ENCODE data around the gene AP4S1. TPM values are rescaled to one million over a fixed set of nuclear protein-coding genes. Genes with fewer than 3 reads are reported as not detected.

AP4S1 gene
- total RNA-seq, 4 donors from 2014 or later, result 6.0 to 15.0 (median 10.5) TPM

DNA sequence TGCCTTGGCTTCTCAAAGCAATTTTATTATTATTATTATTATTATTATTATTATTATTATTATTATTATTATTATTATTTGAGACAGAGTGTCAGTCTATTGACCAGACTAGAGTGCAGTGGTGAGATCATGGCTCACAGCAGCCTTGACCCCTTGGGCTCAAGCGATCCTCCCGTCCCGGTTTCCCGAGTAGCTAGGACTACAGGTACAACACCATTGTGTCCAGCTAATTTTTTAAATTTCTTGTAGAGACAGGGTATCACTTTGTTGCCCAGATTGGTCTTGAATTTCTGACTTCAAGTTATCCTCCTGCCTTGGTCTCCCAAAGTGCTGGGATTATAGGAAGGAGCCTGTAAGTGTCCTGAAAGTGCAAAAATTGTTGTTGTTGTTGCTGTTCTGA is 11.6 kb upstream of the AP4S1 start:
- intact Hi-C loops (cut with DNase I; ENCODE audit: low total_unique reads), result no loop called here
- DNase-seq (ENCODE audit: low spot score in 2 of 2), result no peak
- TF ChIP-seq POLR2A (IDR thresholded peaks at IDR 0.05), result no peak
- TF ChIP-seq, protein P1, sequence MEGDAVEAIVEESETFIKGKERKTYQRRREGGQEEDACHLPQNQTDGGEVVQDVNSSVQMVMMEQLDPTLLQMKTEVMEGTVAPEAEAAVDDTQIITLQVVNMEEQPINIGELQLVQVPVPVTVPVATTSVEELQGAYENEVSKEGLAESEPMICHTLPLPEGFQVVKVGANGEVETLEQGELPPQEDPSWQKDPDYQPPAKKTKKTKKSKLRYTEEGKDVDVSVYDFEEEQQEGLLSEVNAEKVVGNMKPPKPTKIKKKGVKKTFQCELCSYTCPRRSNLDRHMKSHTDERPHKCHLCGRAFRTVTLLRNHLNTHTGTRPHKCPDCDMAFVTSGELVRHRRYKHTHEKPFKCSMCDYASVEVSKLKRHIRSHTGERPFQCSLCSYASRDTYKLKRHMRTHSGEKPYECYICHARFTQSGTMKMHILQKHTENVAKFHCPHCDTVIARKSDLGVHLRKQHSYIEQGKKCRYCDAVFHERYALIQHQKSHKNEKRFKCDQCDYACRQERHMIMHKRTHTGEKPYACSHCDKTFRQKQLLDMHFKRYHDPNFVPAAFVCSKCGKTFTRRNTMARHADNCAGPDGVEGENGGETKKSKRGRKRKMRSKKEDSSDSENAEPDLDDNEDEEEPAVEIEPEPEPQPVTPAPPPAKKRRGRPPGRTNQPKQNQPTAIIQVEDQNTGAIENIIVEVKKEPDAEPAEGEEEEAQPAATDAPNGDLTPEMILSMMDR (IDR thresholded peaks at IDR 0.05), result no peak
- 96 to 99% methylated on average over 4 of the region's 4 CpGs for WGBS, 2 donors
- H3K4me3 ChIP-seq (ENCODE audit: low read depth, poor library complexity, severe bottlenecking), result no peak overlapping the region

DNA sequence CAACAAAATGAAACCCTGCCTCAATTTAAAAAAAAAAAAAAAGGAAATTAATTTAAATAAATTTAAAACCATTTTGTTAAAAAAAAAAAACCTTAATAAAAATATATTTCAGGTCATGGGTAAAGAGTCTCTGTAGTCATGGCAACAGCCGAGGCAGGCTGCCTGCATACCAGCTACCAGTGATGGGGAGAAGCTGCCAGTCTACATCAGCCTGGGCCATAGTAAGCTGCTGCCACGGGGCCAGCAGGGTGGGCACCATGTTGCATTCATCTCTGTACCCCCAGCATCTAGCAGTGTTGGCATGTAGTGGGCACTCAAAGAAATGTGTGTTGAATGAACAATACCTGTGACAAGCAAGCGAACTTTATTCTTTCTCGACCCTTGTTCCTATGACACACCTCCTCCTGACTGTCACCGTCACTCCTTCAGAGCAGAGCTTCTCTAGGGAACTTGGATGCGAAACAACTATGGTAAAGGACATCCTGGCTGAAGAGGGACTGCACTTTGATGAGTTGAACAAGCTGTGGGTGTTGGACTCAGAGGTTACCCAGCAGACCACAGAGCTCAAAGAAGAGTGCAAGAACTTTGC is 7.3 kb upstream of the AP4S1 start:
- TF ChIP-seq, protein P1 (IDR thresholded peaks at IDR 0.05), result no peak
- TF ChIP-seq POLR2A (IDR thresholded peaks at IDR 0.05), result no peak
- intact Hi-C loops (cut with DNase I; ENCODE audit: low total_unique reads), result no loop called here
- DNase-seq (ENCODE audit: low spot score in 2 of 2), result no peak
- 87 to 90% methylated on average over 6 of the region's 6 CpGs for WGBS, 2 donors
- no peak overlapping the region for H3K4me3 ChIP-seq (ENCODE audit: low read depth, poor library complexity, severe bottlenecking)

DNA sequence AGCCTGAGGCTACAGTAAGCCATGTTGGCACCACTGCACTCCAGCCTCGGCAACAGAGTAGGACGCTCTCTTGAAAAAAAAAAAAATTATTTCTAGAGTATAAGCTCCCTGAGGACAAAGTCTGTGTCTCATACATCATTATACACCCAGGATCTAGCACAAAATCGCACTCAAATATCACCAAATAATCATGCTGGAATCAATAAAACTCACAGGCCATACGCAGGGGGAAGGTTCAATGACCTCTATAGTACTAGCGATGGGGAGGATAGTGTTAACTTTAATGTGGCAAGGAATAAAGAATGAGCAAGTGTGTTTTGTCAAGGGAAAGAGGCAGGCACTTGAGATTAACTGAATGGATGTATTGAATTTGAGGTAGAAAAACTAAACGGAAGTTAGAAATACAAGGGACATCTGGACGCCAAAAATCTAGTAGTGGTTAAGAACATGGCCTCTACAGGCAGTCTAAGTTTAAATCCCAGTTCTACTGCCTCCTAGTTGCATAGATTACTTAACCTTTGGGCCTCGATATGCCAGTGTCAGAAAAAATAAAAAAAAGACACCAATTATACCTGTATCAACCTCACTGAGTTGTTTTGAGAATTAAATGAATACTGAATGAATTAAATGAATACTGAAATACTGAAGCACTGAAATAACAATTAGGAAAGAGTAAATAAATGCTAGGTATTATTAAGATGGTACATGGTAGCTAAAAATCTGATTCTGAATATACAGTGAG is 4.4 kb upstream of the AP4S1 start:
- no peak overlapping the region for H3K4me3 ChIP-seq (ENCODE audit: low read depth, poor library complexity, severe bottlenecking)
- WGBS, 2 donors, result 85 to 94% methylated on average over 8 of the region's 8 CpGs
- TF ChIP-seq, protein P1 (IDR thresholded peaks at IDR 0.05), result no peak
- TF ChIP-seq POLR2A (IDR thresholded peaks at IDR 0.05), result no peak
- DNase-seq (ENCODE audit: low spot score in 2 of 2), result no peak
- intact Hi-C loops (cut with DNase I; ENCODE audit: low total_unique reads), result no loop called here

DNA sequence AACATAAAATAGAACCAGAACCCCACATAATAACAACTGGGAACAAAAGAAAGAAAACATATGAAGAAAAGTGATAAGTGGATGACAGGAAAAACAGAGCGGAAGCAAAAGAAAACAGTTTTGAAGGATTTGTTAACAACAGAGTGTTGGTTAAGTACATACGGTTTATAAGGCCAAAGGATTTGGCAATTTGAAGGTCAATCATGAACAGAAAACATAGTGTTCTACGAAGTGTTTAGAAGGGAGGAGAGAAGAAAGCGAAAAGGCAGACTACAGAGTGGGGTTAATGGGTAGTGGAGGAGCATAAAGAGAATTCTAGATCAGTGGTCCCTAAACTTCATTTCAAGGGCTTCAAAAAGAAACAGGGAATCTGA is 3.9 kb upstream of the AP4S1 start:
- DNase-seq (ENCODE audit: low spot score in 2 of 2), result no peak
- WGBS, 2 donors, result 91 to 94% methylated on average over 4 of the region's 4 CpGs
- intact Hi-C loops (cut with DNase I; ENCODE audit: low total_unique reads), result no loop called here
- no peak for TF ChIP-seq POLR2A (IDR thresholded peaks at IDR 0.05)
- TF ChIP-seq, protein P1 (IDR thresholded peaks at IDR 0.05), result no peak
- H3K4me3 ChIP-seq (ENCODE audit: low read depth, poor library complexity, severe bottlenecking), result no peak overlapping the region

DNA sequence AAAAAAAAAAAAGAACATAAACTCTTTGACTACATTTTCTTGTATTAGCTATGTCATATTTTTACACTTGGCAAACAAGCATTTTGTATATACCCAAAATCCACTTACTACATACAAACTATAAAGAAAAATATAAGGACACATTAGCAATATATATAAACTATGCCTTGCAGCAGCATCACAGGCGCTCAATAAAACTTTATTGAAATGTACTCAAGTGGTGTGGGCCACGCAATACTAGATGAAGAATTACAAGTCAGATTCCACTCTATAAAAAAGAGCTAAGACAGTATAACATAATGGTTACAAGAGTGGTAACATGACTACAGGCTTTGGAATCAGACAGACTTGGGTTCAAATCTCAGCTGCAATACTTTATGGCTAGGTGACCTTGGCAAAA is 3.1 kb upstream of the AP4S1 start:
- intact Hi-C loops (cut with DNase I; ENCODE audit: low total_unique reads), result no loop called here
- no peak for DNase-seq (ENCODE audit: low spot score in 2 of 2)
- TF ChIP-seq POLR2A (IDR thresholded peaks at IDR 0.05), result no peak
- TF ChIP-seq, protein P1 (IDR thresholded peaks at IDR 0.05), result no peak
- 48 to 98% methylated on average over 2 of the region's 2 CpGs for WGBS, 2 donors
- no peak overlapping the region for H3K4me3 ChIP-seq (ENCODE audit: low read depth, poor library complexity, severe bottlenecking)
